ENCODE data around the gene LYST. TPM values are rescaled to one million over a fixed set of nuclear protein-coding genes. Genes with fewer than 3 reads are reported as not detected.

The LYST gene
- total RNA-seq, 1 donor from 2014 or later = 11.4 TPM

DNA sequence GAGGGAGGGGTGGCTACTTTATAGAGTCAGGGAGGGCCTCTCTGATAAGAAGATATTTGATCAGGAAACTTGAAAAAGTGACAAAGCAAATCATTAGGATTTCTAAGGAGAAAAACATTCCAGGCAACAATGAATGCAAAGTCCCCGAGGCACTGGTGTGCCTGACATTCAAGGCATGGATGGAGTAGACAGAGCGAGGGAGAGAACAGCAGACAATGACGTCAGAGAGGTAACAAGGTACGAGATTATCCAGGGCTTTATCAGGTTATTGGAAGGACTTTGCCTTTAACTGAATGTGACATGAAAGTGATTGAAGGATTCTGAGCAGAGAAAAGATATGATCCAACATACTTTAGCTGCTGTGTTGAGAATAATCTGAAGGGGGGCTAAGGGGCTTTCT is 144.7 kb downstream of the LYST start:
- H3K36me3 Mint-ChIP-seq (ENCODE audit: insufficient read depth) = peaks cover 2% of the 10 kb centered on the region
- no peak for DNase-seq (ENCODE audit: low spot score, unreplicated experiment)
- no peak overlapping the region for H3K27ac Mint-ChIP-seq
- H3K27me3 Mint-ChIP-seq = no peaks in the 10 kb centered on the region
- H3K9me3 Mint-ChIP-seq (ENCODE audit: low read depth) = no peaks in the 10 kb centered on the region
- H3K4me3 Mint-ChIP-seq (ENCODE audit: low read depth) = no peak overlapping the region
- no peaks in the 10 kb centered on the region for H3K4me1 Mint-ChIP-seq (ENCODE audit: low read depth)
- TF ChIP-seq, protein P1, sequence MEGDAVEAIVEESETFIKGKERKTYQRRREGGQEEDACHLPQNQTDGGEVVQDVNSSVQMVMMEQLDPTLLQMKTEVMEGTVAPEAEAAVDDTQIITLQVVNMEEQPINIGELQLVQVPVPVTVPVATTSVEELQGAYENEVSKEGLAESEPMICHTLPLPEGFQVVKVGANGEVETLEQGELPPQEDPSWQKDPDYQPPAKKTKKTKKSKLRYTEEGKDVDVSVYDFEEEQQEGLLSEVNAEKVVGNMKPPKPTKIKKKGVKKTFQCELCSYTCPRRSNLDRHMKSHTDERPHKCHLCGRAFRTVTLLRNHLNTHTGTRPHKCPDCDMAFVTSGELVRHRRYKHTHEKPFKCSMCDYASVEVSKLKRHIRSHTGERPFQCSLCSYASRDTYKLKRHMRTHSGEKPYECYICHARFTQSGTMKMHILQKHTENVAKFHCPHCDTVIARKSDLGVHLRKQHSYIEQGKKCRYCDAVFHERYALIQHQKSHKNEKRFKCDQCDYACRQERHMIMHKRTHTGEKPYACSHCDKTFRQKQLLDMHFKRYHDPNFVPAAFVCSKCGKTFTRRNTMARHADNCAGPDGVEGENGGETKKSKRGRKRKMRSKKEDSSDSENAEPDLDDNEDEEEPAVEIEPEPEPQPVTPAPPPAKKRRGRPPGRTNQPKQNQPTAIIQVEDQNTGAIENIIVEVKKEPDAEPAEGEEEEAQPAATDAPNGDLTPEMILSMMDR (IDR thresholded peaks at IDR 0.05; ENCODE audit: unreplicated experiment) = no peak

DNA sequence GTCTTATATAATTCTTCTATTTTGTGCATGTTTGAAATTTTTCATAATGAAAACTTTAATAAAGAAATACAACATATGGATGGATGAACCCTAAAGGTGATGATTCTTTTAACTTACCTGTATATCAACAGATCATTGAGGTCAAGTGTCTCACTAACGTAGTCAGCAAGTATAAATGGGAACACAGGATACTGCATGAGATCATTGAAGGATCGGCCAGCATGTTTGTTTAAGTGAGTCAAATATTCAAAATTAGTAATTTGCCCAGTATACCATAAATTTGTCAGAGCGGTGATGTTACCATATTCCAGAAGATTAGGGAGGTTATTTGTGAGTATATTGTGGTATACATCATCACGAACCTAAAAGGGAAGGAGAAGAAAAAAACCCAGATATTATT is 146.2 kb downstream of the LYST start:
- DNase-seq (ENCODE audit: low spot score, unreplicated experiment) = no peak
- no peaks in the 10 kb centered on the region for H3K4me1 Mint-ChIP-seq (ENCODE audit: low read depth)
- TF ChIP-seq, protein P1 (IDR thresholded peaks at IDR 0.05; ENCODE audit: unreplicated experiment) = no peak
- H3K9me3 Mint-ChIP-seq (ENCODE audit: low read depth) = no peaks in the 10 kb centered on the region
- peaks cover 2% of the 10 kb centered on the region for H3K36me3 Mint-ChIP-seq (ENCODE audit: insufficient read depth)
- H3K4me3 Mint-ChIP-seq (ENCODE audit: low read depth) = no peak overlapping the region
- H3K27ac Mint-ChIP-seq = no peak overlapping the region
- H3K27me3 Mint-ChIP-seq = no peaks in the 10 kb centered on the region

DNA sequence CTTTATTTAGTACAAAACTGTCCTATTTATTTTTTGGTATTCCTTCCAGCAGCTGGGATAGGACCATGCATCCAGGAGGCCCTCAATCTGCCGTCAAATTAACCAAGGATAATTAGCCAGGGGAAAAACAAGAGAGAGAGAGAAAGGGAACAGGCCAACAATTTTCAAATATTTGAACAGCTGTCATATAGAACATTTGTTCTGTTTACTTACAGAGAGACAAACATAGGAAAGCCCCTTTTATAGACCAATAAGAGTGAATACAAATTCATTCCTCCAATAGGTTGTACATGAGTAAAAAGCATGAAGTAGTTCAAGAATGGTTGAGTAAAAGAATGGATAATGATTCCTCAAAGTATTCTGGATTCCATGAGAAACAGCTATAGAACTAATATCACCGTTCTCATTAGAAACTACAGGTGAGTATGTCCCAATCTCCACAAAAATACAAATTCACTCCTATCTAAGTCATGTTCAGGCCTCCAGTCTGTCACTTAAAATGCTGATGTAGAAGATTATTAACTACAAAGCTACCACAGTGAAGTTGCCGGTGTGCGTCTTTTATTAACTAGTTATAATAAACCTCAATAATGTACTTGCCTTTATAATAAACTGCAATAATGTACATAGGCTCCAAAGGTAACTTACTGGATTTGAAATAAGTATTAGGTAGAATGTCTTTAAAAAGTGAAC is 152.4 kb downstream of the LYST start:
- H3K27ac Mint-ChIP-seq = peak overlapping the region; percentile 70
- DNase-seq (ENCODE audit: low spot score, unreplicated experiment) = no peak
- peaks cover 12% of the 10 kb centered on the region for H3K4me1 Mint-ChIP-seq (ENCODE audit: low read depth)
- H3K36me3 Mint-ChIP-seq (ENCODE audit: insufficient read depth) = peaks cover 1% of the 10 kb centered on the region
- H3K27me3 Mint-ChIP-seq = no peaks in the 10 kb centered on the region
- H3K9me3 Mint-ChIP-seq (ENCODE audit: low read depth) = no peaks in the 10 kb centered on the region
- no peak overlapping the region for H3K4me3 Mint-ChIP-seq (ENCODE audit: low read depth)
- TF ChIP-seq, protein P1 (IDR thresholded peaks at IDR 0.05; ENCODE audit: unreplicated experiment) = no peak

DNA sequence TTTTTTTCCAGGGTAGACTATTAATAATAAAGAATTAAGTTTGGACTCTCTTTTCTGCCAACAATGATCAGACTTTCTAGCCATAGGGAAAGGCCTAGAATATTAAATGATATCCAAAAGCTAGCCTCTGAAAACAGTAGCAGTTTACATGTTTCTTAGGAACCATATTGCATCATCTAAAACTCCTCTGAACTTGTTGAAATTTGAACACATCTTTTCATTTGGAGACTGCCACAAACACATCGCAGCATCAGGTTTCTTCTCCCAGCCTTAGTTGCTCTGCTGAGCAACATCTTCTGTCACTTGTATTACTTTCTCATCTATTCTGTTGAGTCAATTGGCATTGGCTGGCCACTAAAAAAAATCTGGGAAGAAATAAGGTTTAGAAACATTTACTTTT is 153.9 kb downstream of the LYST start:
- TF ChIP-seq, protein P1 (IDR thresholded peaks at IDR 0.05; ENCODE audit: unreplicated experiment) = no peak
- Mint-ChIP-seq H3K27me3 (no peaks in the 10 kb centered on the region), H3K36me3 (ENCODE audit: insufficient read depth) (no peaks in the 10 kb centered on the region), H3K9me3 (ENCODE audit: low read depth) (no peaks in the 10 kb centered on the region), H3K4me1 (ENCODE audit: low read depth) (peaks cover 12% of the 10 kb centered on the region), H3K27ac (no peak overlapping the region), H3K4me3 (ENCODE audit: low read depth) (no peak overlapping the region)
- no peak for DNase-seq (ENCODE audit: low spot score, unreplicated experiment)

DNA sequence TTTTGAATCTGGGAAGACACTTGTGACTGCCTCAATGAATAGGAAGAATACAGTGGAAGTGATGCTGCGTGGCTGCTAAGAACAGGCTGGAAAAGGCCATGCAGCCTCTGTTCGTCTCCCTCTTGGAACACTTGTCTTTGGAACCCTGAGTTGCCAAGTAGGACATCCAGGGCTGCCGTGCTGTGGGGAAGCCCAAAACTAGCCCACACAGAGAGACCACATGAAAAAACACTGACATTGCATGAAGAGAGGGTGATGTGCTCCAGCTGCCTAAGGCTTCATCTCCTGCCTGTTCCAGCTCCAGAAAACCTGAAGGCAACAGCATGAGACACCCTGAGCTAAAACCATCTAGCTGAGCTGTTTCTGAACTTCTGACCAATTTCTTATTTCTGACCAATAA is 156.0 kb downstream of the LYST start:
- TF ChIP-seq, protein P1 (IDR thresholded peaks at IDR 0.05; ENCODE audit: unreplicated experiment) = no peak
- Mint-ChIP-seq H3K9me3 (ENCODE audit: low read depth) (no peaks in the 10 kb centered on the region), H3K36me3 (ENCODE audit: insufficient read depth) (no peaks in the 10 kb centered on the region), H3K27me3 (no peaks in the 10 kb centered on the region), H3K27ac (no peak overlapping the region), H3K4me3 (ENCODE audit: low read depth) (no peak overlapping the region), H3K4me1 (ENCODE audit: low read depth) (peaks cover 16% of the 10 kb centered on the region)
- DNase-seq (ENCODE audit: low spot score, unreplicated experiment) = no peak

Data from progenitor cell of endocrine pancreas (in vitro differentiated cells).